H1 (cell line): ENCODE data around the gene PRKCA. TPM values are rescaled to one million over a fixed set of nuclear protein-coding genes. Genes with fewer than 3 reads are reported as not detected.

Experiments used
- NRF1 ChIP-seq: IDR thresholded peaks from 2 replicates; pipeline ENCODE4 v1.6.1; 2011; ENCODE audit warnings: mild to moderate bottlenecking, low read depth, low read length, improper control_type of control experiment
- PHF8 ChIP-seq: fragments of 200-600 bp; sonication (generic); conservative IDR thresholded peaks from 2 replicates; pipeline ENCODE4 v1.7.1; 2012; ENCODE audit warnings: low read depth, mild to moderate bottlenecking, inconsistent platforms, low read length, moderate library complexity
- RAD21 ChIP-seq, 2 experiments: IDR thresholded peaks in 1 of 2; conservative IDR thresholded peaks in 1 of 2; 2 replicates each; pipeline ENCODE4 v1.6.1; 2011; ENCODE audit warnings: low read depth in 2 of 2, low read length in 2 of 2, improper control_type of control experiment in 1 of 2, inconsistent platforms in 1 of 2, mild to moderate bottlenecking in 1 of 2, moderate library complexity in 1 of 2
- RFX5 ChIP-seq: IDR thresholded peaks from 2 replicates; pipeline ENCODE4 v1.6.1; 2011; ENCODE audit warnings: low read depth, low read length, improper control_type of control experiment, borderline replicate concordance
- SAP30 ChIP-seq: fragments of 300-600 bp; sonication (generic); IDR thresholded peaks from 2 replicates; pipeline ENCODE4 v1.7.1; 2012; ENCODE audit warnings: low read length, moderate library complexity, mild to moderate bottlenecking, inconsistent platforms; ENCODE audit not compliant: insufficient read depth, insufficient replicate concordance
- SP2 ChIP-seq: IDR thresholded peaks from 2 replicates; pipeline ENCODE4 v1.6.1; 2012; ENCODE audit warnings: mild to moderate bottlenecking, low read length, inconsistent platforms
- polyA plus RNA-seq, 7 experiments: library from polyadenylated mRNA; depleted of rRNA in 3 of 7; stranded (reverse) in 5 of 7; unstranded in 2 of 7; fragments of >200 nt in 5 of 7; fragments of 200-250 nt in 2 of 7; gene quantifications; 1 replicate in 5 of 7; 2 replicates in 1 of 7; 4 replicates in 1 of 7; pipeline versions ENCODE4 v1.2.1 to v1.2.3, GENCODE V29; 2011 to 2013; ENCODE audit warnings: missing spikeins in 2 of 7, mixed read lengths in 2 of 7
- total RNA-seq: library from RNA; stranded (reverse); fragmentation: NEBNext Ultra II Directional; extraction: Animal tissue kit (Norgen Biotek cat#: 25700); gene quantifications from 2 replicates; pipeline ENCODE4 v1.2.1, GENCODE V29; 2021

PRKCA gene
- total and polyA plus RNA-seq, 2 of the 8 experiments (the other 6 are each of a cell fraction or from before 2014, with no cell fraction given): 5.8 to 17.8 TPM

GRCh38 chr17:66805567-66805966, 503.2 kb downstream of the PRKCA start (continued):
- no peak for TF ChIP-seq SP2
- TF ChIP-seq RFX5: no peak
- TF ChIP-seq RAD21 (IDR thresholded peaks at IDR 0.05 in 1 of 2, conservative IDR thresholded peaks at IDR 0.05 in 1 of 2; ENCODE audit: low read depth in 2 of 2, low read length in 2 of 2): no peak
- no peak for TF ChIP-seq PHF8
- TF ChIP-seq SAP30: no peak
- TF ChIP-seq NRF1: no peak
